OCI-M2 (cell line): ENCODE measurements around the gene ACE2.
"Not testable (repeated sequence)": the region's sequence is repeated elsewhere in the genome, so short reads cannot be mapped to it uniquely, and the experiment has no call there.

Experiments
- DNase-seq: peaks from one replicate; lab custom pipeline; 2025; ENCODE audit not compliant: unreplicated experiment; lab: John Stamatoyannopoulos, UW

ACE2 gene

DNA sequence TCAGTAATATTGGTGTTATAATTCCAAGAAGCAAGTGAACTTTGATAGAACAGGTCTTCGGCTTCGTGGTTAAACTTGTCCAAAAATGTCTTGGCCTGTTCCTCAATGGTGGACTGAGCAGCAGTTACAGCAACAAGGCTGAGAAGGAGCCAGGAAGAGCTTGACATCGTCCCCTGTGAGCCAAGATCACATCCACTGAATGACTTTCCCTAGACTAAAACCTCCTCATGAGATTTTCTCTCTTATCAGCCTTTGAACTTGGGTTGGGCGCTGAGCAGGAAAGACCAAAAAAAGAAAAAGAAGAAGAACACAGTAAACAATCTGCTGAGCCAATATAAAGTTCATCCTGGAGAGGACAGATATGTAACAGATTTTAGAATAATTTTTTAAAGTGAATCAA is at the start of gene ACE2:
TSS of gene ACE2 (minus strand) at position 216 of the 400 bp plus-strand sequence. CDS start at position 167, 49 bp downstream.
- DNase-seq = no peak

GRCh38 chrX:15647510-15647909 is 46.8 kb upstream of the ACE2 start:
- not testable (repeated sequence) for DNase-seq

GRCh38 chrX:15646543-15646942 is 45.8 kb upstream of the ACE2 start:
- no peak for DNase-seq

GRCh38 chrX:15646031-15646430 is 45.3 kb upstream of the ACE2 start:
- DNase-seq = no peak

DNA sequence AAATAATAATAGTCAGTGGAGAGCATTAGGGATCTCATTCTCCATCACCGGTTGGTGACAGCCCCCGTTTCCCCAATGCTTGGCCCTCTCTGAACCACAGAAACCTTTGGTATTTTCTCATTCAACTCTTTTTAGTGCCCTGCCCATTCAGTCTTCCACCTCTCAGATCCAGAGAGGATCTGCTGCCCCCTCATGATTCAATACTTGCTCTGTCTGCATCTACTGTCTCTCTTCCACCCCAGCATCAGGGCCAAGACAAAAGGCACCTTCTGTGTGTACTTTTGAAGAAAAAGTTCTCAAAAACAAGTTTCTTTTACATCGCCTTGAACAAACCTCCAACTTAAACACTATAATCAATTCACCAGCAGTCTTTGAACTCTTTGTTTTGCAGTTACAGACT is 44.5 kb upstream of the ACE2 start:
- DNase-seq = no peak

DNA sequence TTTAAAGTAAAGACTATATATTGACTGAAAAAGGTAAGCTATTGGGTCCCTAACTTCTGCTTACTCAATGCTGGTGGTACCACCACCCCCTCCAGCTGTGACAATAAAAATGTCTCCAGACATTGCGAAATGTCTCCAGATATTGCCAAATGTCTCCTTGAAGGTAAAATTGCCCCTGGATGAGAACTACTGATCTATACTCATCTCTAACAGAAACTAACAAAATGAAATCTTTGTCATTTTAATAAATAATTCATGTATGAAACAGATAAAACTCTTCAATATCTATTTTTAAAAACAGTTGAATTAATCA is 43.8 kb upstream of the ACE2 start:
- no peak for DNase-seq

- no peak for DNase-seq
Measured at GRCh38 chrX:15643786-15644559, 43.2 kb upstream of the ACE2 start.

GRCh38 chrX:15631637-15632036 is 30.9 kb upstream of the ACE2 start:
- DNase-seq = no peak

- DNase-seq = no peak
Measured at GRCh38 chrX:15623054-15623453, 22.3 kb upstream of the ACE2 start.

DNA sequence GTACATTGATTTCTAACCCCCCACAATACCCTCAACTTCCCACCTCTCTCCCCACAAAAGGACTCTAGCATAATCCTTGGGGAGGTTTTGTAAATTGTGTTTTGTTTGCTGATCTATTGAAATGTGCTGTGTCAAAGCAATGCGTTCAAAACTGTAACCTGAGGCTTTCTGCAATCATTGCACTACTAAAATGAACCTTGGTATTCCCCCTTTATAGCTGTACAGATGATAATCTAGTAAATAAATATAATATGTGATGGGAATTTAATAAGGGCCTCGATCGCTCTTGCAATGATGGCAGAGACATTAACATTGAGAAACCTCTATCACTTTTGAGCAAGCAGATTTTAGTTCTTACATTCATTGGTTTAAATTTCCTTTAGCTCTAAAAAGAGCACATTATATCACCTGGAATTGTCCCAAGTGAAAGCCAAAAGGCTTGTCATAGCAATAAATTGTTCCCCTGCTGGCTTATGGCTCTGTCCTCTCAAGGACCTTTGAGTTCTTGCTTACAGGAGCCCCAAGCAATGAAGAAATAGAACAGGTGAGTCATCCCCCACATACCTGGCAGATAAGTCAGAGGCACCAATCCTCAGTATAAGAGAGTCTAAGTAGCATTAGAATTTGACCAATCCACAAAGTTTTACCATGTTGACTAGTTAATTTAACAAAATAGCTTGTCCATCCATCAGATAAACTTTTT is 18.4 kb upstream of the ACE2 start:
- DNase-seq = no peak

GRCh38 chrX:15617111-15617510 is 16.4 kb upstream of the ACE2 start:
- no peak for DNase-seq

GRCh38 chrX:15616531-15616930 is 15.8 kb upstream of the ACE2 start:
- no peak for DNase-seq

DNA sequence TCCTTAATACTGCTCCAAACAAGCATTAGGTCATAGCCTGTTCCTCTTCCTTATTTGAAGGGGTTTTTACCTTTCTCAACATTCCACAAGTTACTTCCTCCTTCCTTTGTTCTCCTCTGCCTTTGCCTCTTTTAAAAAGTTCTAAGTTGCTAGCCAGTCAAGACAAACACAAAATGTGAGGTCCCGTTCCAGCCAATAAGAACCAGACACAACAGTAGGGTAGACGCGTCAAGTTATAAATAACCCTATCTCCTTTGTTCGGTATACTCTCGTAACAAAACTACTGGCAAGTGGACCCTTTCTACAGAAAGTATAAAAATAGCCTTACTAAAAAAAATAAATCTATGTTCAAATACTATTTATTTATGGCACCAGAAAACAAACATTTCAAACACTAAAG is 6.3 kb upstream of the ACE2 start:
- no peak for DNase-seq

GRCh38 chrX:15606136-15606535 is 5.4 kb upstream of the ACE2 start:
- DNase-seq = no peak

DNA sequence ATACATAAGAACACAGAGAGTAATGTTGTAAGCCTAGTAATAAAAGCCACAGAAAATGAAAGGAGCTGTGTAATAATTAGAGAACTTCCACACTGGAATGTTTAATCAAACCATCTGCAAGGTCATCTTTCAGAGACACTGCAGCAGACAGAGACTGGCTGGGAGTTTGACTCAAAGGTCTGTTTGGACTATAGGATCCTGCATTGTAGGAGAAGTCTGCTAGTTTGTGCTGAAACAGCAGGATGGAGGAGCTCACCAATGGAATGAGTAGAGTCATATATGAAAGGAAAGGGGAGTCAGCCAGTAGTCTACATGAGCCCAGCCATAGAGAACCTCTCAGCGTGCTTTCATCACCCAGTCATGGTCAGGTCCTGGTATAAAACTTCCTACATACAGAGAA is 4.5 kb upstream of the ACE2 start:
- no peak for DNase-seq

GRCh38 chrX:15602761-15603160 is 2.0 kb upstream of the ACE2 start:
- DNase-seq = no peak

DNA sequence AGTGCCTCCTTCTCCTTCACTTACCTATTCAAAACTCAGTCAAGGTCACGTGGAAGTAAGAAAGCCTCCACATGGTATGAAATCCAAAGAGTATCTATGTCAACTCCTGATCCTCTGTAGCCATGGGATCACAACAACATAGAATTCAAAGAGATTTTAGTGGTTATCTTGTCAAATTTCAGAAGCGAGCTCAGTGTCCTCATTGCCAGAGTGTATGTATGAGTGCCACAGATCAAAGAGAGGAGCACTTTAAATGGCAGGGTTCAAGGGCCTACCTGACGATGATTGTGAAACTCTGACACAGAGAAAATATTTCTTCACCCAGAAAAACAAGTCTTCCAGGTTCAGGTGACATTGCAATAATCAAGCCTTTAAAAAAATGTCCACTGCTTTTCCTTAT is 1.2 kb upstream of the ACE2 start:
- DNase-seq = no peak

DNA sequence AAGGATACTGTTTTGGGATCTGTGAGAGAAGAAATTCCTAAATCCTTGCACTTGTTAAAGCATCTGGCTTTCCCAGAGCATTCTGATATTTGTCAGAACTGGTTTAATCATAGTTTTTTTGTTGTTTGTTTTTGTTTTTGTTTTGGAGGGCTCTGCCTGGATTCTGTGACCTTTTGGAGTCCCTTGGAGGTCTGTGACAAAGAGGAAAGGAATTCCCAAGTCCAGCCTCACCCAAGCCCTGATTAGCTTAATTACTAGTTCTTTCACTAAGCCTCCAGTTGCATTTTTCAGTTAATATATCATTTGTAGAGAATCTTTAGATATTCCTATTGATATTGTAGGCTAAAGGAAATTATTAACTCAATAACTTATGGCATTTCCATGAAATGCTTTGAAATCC is 711 bp downstream of the ACE2 start:
- no peak for DNase-seq

DNA sequence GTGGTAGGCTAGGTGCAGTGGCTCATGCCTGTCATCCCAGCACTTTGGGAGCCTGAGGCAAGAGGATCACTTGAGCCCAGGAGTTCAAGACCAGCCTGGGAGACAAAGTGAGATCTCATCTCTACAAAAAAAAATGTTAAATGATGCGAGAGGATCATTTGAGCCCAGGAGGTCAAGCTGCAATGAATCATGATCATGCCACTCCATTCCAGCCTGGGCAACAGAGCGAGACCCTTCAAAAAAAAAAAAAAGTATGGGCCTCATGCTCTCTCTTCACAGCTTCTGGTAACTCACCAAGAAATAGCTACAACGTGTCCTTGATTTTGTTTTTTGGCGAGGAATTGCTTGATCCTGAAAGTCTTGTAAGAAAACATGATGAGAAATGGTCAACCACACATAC is 1.3 kb downstream of the ACE2 start:
- no peak for DNase-seq

DNA sequence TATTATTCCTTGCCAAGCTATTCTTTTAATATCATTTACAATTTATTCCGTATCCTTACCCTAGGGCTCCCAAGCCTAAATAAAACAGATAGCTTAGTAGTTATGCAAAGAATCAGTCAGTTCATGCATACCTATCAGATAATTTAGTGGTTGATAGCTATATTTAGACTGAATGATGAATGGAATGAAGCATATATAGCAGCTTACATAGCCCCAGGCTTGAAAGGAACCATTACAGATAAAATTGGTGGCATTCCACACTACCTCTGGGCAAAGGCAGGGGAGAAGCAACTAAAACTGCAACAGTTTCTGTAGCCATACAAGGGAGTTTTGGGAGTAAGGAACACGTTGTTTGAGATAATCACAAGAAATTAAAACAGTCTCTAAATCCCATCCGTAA is 2.7 kb downstream of the ACE2 start:
- no peak for DNase-seq

DNA sequence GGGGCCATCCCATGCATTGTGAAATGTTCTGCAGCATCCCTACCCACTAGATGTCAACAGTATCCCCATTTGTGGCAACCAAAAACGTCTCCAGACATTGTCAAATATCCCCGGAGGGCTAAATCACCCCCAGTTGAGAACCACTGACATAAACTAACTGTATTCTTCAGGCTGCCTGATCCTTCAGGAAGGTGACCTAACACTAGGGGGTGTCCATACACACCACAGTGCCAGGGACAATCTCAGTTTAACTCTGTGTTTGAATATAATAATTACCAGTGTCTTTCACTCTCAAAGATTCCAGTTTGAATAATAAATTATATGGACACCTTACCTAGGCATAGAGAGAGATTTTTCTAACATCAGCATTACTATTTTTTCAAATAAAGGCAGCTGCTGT is 6.4 kb downstream of the ACE2 start:
- DNase-seq = no peak

DNA sequence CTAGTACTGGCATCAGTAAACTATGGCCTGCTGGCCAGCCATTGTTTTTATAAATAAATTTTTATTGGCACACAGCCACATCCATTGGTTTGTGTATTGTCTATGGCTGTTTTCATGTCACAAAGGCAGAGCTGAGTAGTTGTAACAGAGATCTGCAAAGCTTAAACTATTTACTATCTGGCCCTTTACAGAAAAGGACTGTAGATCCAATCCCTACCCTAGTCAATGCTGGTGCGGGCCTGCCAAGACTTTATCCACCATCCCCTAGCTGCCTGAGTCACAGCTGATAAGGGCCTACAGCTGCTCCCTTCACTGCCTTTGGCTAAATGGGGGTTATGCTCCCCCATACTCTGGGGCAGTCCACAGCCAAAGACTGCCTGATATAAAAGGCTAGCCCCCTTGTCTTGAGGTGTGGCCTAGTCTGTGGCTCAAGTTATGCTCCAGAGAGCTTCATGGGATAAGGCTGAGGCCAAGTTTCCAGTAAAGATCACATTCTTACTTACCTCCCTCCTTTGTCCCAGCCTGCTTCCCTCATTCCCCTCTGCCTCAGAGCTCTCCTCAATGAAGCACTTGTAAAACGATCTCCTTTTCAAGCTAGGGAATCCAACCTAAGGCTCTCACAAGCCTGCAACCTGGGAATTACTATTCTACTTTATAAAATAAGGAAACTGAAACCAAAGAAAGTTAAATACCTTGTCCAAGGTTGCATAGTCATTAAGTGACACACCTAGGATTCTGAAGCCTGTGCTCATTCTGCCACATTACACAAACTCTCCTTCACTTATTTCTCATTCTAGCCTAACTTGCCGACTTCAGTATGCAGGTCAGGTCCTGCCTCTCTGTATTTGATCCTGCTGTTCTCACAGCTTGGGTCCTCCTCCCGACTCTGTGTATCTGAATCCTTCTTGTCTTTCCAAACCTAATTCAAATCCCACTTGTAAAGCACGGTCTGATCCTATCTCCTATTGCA is 20.7 kb downstream of the ACE2 start:
- DNase-seq = peak; percentile 75
